Measurements from ENCODE around the gene BANP. TPM values are rescaled to one million over a fixed set of nuclear protein-coding genes. Genes with fewer than 3 reads are reported as not detected.
"Not testable (repeated sequence)": the region's sequence is repeated elsewhere in the genome, so short reads cannot be mapped to it uniquely, and the experiment has no call there.

The BANP gene
- total RNA-seq, 1 donor from 2014 or later = 44.0 TPM

- Histone ChIP-seq H3K9me3 (no peaks in the 10 kb centered on the region), H3K4me3 (no peak overlapping the region), H3K36me3 (peaks cover 0 to 8% of the 10 kb centered on the region in 2 donors), H3K27me3 (no peaks in the 10 kb centered on the region), H3K27ac (no peak overlapping the region), H3K4me1 (peaks cover 7% of the 10 kb centered on the region)
- TF ChIP-seq CTCF (IDR thresholded peaks at IDR 0.05) = no peak
- no peak for TF ChIP-seq POLR2AphosphoS5 (IDR thresholded peaks at IDR 0.05; ENCODE audit: insufficient read depth in 1 of 2, low read depth in 1 of 2)
- TF ChIP-seq POLR2A (IDR thresholded peaks at IDR 0.05) = no peak
- DNase-seq (ENCODE audit: extremely low spot score in 2 of 2) = no peak
- intact Hi-C loops (cut with DNase I) = no loop called here
These were observed 76.0 kb downstream of the BANP start for GRCh38 chr16:88026964-88027938.

GRCh38 chr16:88028177-88028930, 77.1 kb downstream of the BANP start:
- DNase-seq (ENCODE audit: extremely low spot score in 2 of 2); intact Hi-C loops (cut with DNase I): not testable (repeated sequence)
- H3K36me3 ChIP-seq = peaks cover 0 to 13% of the 10 kb centered on the region in 2 donors

GRCh38 chr16:88030498-88030897, 79.3 kb downstream of the BANP start:
- intact Hi-C loops (cut with DNase I) = no loop called here
- no peaks in the 10 kb centered on the region for H3K27me3 ChIP-seq
- no peak overlapping the region for H3K27ac ChIP-seq
- H3K4me3 ChIP-seq = no peak overlapping the region
- DNase-seq (ENCODE audit: extremely low spot score in 2 of 2) = no peak
- H3K9me3 ChIP-seq = no peaks in the 10 kb centered on the region
- H3K4me1 ChIP-seq = peaks cover 2% of the 10 kb centered on the region
- TF ChIP-seq CTCF (IDR thresholded peaks at IDR 0.05) (no peak), POLR2AphosphoS5 (IDR thresholded peaks at IDR 0.05; ENCODE audit: insufficient read depth in 1 of 2, low read depth in 1 of 2) (no peak), POLR2A (IDR thresholded peaks at IDR 0.05) (no peak)
- peaks cover 0 to 13% of the 10 kb centered on the region in 2 donors for H3K36me3 ChIP-seq

More at GRCh38 chr16:88028177-88028930, 77.1 kb downstream of the BANP start:
- H3K9me3 ChIP-seq, H3K27ac ChIP-seq, H3K27me3 ChIP-seq, H3K4me1 ChIP-seq, H3K4me3 ChIP-seq: not testable (repeated sequence)

- H3K4me1 ChIP-seq; intact Hi-C loops (cut with DNase I); H3K27me3 ChIP-seq; DNase-seq (ENCODE audit: extremely low spot score in 2 of 2); H3K9me3 ChIP-seq; H3K4me3 ChIP-seq; H3K27ac ChIP-seq: not testable (repeated sequence)
- peaks cover 0 to 13% of the 10 kb centered on the region in 2 donors for H3K36me3 ChIP-seq
These were observed 79.7 kb downstream of the BANP start for GRCh38 chr16:88030961-88031360.

- H3K27me3 ChIP-seq; DNase-seq (ENCODE audit: extremely low spot score in 2 of 2); H3K4me3 ChIP-seq; H3K9me3 ChIP-seq; H3K36me3 ChIP-seq; H3K4me1 ChIP-seq; intact Hi-C loops (cut with DNase I); H3K27ac ChIP-seq: not testable (repeated sequence)
These were observed 81.9 kb downstream of the BANP start for GRCh38 chr16:88033003-88033740.

GRCh38 chr16:88034770-88035169, 83.5 kb downstream of the BANP start:
- intact Hi-C loops (cut with DNase I) = no loop called here
- TF ChIP-seq POLR2AphosphoS5 (IDR thresholded peaks at IDR 0.05; ENCODE audit: insufficient read depth in 1 of 2, low read depth in 1 of 2) = no peak
- TF ChIP-seq CTCF (IDR thresholded peaks at IDR 0.05) = no peak
- no peak for TF ChIP-seq POLR2A (IDR thresholded peaks at IDR 0.05)
- Histone ChIP-seq H3K9me3 (no peaks in the 10 kb centered on the region), H3K27me3 (no peaks in the 10 kb centered on the region), H3K4me3 (no peak overlapping the region), H3K36me3 (peaks cover 0 to 4% of the 10 kb centered on the region in 2 donors), H3K4me1 (no peaks in the 10 kb centered on the region), H3K27ac (no peak overlapping the region)
- DNase-seq (ENCODE audit: extremely low spot score in 2 of 2) = no peak
